ENCODE results near the gene MAP7D3. TPM values are rescaled to one million over a fixed set of nuclear protein-coding genes. Genes with fewer than 3 reads are reported as not detected.

The MAP7D3 gene
- polyA plus RNA-seq, 1 experiment: 15.7 TPM

GRCh38 chrX:136219893-136220292 is 31.3 kb downstream of the MAP7D3 start:
- TF ChIP-seq CTCF (IDR thresholded peaks at IDR 0.05; ENCODE audit: insufficient read depth, low read depth, low read length): no peak
- H3K27me3 ChIP-seq (ENCODE audit: control insufficient read depth, insufficient read depth, low read length): no peaks in the 10 kb centered on the region
- CTCF ChIA-PET: no interaction called here
- no peak for DNase-seq (ENCODE audit: low read depth)
- no peak overlapping the region for H3K4me3 ChIP-seq (ENCODE audit: low read depth, low read length)
- H3K36me3 ChIP-seq (ENCODE audit: control insufficient read depth, insufficient read depth, low read length): peaks cover 4% of the 10 kb centered on the region
- POLR2A ChIA-PET: no interaction called here

DNA sequence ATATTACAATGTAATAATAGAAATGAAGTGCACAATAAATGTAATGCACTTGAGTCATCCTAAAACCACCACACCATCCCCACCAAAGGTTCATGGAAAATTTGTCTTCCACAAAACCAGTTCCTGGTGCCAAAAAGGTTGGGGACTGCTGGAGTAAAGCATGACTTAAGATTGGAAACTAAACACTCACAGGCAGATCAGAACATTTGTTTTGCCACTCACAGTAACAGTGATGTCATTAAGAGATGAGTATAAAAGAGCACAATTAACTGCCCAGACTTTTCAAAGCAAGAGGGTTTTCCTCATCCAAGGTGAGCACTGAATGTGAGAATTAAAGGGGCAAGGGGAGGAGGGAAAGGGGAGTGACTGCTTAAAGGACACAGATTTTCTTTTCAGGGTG is 35.6 kb downstream of the MAP7D3 start:
- CTCF ChIA-PET: interaction anchor here (0.9 to 1.7 kb wide), 3 partner anchors 46 to 53 kb away, joined by 3 to 6 read pairs (median 5); no protein-coding TSS in a partner anchor
- no peak for DNase-seq (ENCODE audit: low read depth)
- Histone ChIP-seq H3K4me3 (ENCODE audit: low read depth, low read length) (no peak overlapping the region), H3K36me3 (ENCODE audit: control insufficient read depth, insufficient read depth, low read length) (peaks cover 5% of the 10 kb centered on the region), H3K27me3 (ENCODE audit: control insufficient read depth, insufficient read depth, low read length) (no peaks in the 10 kb centered on the region)
- TF ChIP-seq CTCF (IDR thresholded peaks at IDR 0.05; ENCODE audit: insufficient read depth, low read depth, low read length): no peak
- POLR2A ChIA-PET: interaction anchor here (0.6 kb wide), 1 partner anchor 9 kb away, joined by 3 read pairs; no protein-coding TSS in a partner anchor

DNA sequence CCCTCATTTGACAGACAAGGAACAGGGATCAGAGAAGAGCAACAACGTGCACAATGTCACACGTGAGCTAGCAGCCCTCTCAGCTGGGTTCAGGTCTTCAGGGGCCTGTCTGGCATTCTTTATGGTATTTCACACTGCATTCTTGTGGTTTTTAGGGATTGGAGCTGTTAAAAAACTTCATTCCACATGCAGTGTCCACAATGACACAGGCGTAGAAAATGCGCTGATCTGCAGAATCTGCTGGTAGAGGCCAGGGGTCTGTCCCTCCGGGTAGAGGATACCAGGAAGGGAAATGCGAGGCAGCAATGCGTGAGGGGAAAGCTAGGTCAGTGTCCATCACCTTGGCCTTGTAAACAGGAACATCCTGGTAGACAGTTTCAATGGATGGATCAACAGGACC is 36.6 kb downstream of the MAP7D3 start:
- Histone ChIP-seq H3K27me3 (ENCODE audit: control insufficient read depth, insufficient read depth, low read length) (no peaks in the 10 kb centered on the region), H3K4me3 (ENCODE audit: low read depth, low read length) (no peak overlapping the region), H3K36me3 (ENCODE audit: control insufficient read depth, insufficient read depth, low read length) (peaks cover 3% of the 10 kb centered on the region)
- no peak for TF ChIP-seq CTCF (IDR thresholded peaks at IDR 0.05; ENCODE audit: insufficient read depth, low read depth, low read length)
- DNase-seq (ENCODE audit: low read depth): peak; percentile 73
- CTCF ChIA-PET: interaction anchor here (0.9 to 1.7 kb wide), 2 partner anchors 50 to 54 kb away, joined by 3 to 6 read pairs; no protein-coding TSS in a partner anchor
- POLR2A ChIA-PET: interaction anchor here (1.0 kb wide), 1 partner anchor 45 kb away, joined by 5 read pairs; no protein-coding TSS in a partner anchor

DNA sequence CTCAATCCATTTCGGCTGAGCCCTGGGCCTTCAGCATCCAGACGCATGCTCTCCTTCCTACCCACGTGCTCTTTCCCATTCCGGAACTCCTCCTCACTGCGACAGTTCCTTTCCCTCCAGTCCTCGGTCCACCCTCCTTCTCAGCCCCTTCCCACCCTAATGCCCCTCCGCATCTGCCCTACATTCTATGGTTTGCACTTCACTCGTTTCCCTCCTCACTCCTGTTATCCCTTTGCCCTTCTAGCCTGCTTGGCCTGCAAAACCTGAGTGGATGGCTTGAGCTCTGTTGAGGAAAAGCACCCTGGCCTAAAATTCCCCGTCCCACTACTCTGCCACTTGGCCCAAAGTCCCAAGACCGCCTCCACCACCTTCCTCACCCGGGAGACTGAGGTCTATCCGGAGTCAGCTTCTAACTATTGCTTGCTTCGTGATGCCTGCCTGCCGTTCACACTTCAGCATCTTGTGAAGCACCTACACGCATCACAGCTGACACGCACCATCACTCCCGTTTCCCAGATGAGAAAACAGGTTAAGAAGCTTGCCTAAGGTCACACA is 38.6 kb downstream of the MAP7D3 start:
- DNase-seq (ENCODE audit: low read depth): no peak
- Histone ChIP-seq H3K4me3 (ENCODE audit: low read depth, low read length) (no peak overlapping the region), H3K36me3 (ENCODE audit: control insufficient read depth, insufficient read depth, low read length) (peaks cover 16% of the 10 kb centered on the region), H3K27me3 (ENCODE audit: control insufficient read depth, insufficient read depth, low read length) (no peaks in the 10 kb centered on the region)
- ChIA-PET POLR2A (interaction anchor here (0.6 kb wide), 1 partner anchor 43 kb away, joined by 3 read pairs; no protein-coding TSS in a partner anchor), CTCF (interaction anchor here (1.1 to 1.6 kb wide), 2 partner anchors 43 to 49 kb away, joined by 3 to 7 read pairs; no protein-coding TSS in a partner anchor)
- no peak for TF ChIP-seq CTCF (IDR thresholded peaks at IDR 0.05; ENCODE audit: insufficient read depth, low read depth, low read length)

- Histone ChIP-seq H3K36me3 (ENCODE audit: control insufficient read depth, insufficient read depth, low read length) (peaks cover 20% of the 10 kb centered on the region), H3K4me3 (ENCODE audit: low read depth, low read length) (no peak overlapping the region), H3K27me3 (ENCODE audit: control insufficient read depth, insufficient read depth, low read length) (no peaks in the 10 kb centered on the region)
- TF ChIP-seq CTCF (IDR thresholded peaks at IDR 0.05; ENCODE audit: insufficient read depth, low read depth, low read length): no peak
- ChIA-PET CTCF (interaction anchor here (1.6 to 3.4 kb wide), 3 partner anchors 42 to 183 kb away, joined by 5 to 16 read pairs (median 7); no protein-coding TSS in a partner anchor), POLR2A (no interaction called here)
- no peak for DNase-seq (ENCODE audit: low read depth)
These were observed 39.2 kb downstream of the MAP7D3 start for GRCh38 chrX:136211766-136212556.
